ENCODE results near the gene HAUS6.
A peak's percentile ranks its signal among the peaks of the same experiment; 100 is the strongest.

Gene HAUS6

GRCh38 chr9:19133549-19134345 lies 31.0 kb upstream of the HAUS6 start:
- H3K4me3 ChIP-seq (ENCODE audit: low read depth, low read length), result no peak overlapping the region
- DNase-seq (ENCODE audit: low read depth, low spot score), result no peak
- ChIA-PET CTCF (interaction anchor here (1.1 to 1.4 kb wide), 2 partner anchors 8 to 40 kb away, joined by 3 to 5 read pairs; no protein-coding TSS in a partner anchor), POLR2A (no interaction called here)
- TF ChIP-seq CTCF (IDR thresholded peaks at IDR 0.05; ENCODE audit: insufficient read depth, low read length, missing control alignments), result no peak

GRCh38 chr9:19130436-19130835 lies 27.7 kb upstream of the HAUS6 start:
- no peak overlapping the region for H3K4me3 ChIP-seq (ENCODE audit: low read depth, low read length)
- ChIA-PET CTCF (interaction anchor here (1.2 to 1.9 kb wide), 4 partner anchors 11 to 25 kb away, joined by 3 to 5 read pairs (median 4); no protein-coding TSS in a partner anchor), POLR2A (no interaction called here)
- no peak for TF ChIP-seq CTCF (IDR thresholded peaks at IDR 0.05; ENCODE audit: insufficient read depth, low read length, missing control alignments)
- DNase-seq (ENCODE audit: low read depth, low spot score), result no peak

- peak overlapping the region; percentile 81 for H3K4me3 ChIP-seq (ENCODE audit: low read depth, low read length)
- CTCF ChIA-PET, result interaction anchor here (0.5 to 2.0 kb wide), 5 partner anchors 9 to 56 kb away, joined by 3 to 10 read pairs (median 4); no protein-coding TSS in a partner anchor
- no peak for DNase-seq (ENCODE audit: low read depth, low spot score)
- no peak for TF ChIP-seq CTCF (IDR thresholded peaks at IDR 0.05; ENCODE audit: insufficient read depth, low read length, missing control alignments)
- POLR2A ChIA-PET, result interaction anchor here (0.6 to 1.1 kb wide), 2 partner anchors 11 to 55 kb away, joined by 3 to 4 read pairs; no protein-coding TSS in a partner anchor
Measured at GRCh38 chr9:19127871-19128500, 25.3 kb upstream of the HAUS6 start.

GRCh38 chr9:19124430-19124793 lies 21.7 kb upstream of the HAUS6 start:
- no peak for DNase-seq (ENCODE audit: low read depth, low spot score)
- H3K4me3 ChIP-seq (ENCODE audit: low read depth, low read length), result no peak overlapping the region
- CTCF ChIA-PET, result interaction anchor here (1.0 to 1.2 kb wide), 2 partner anchors 74 to 334 kb away, joined by 3 read pairs; no protein-coding TSS in a partner anchor
- TF ChIP-seq CTCF (IDR thresholded peaks at IDR 0.05; ENCODE audit: insufficient read depth, low read length, missing control alignments), result no peak
- POLR2A ChIA-PET, result no interaction called here

- POLR2A ChIA-PET, result no interaction called here
- no peak for DNase-seq (ENCODE audit: low read depth, low spot score)
- CTCF ChIA-PET, result interaction anchor here (0.9 kb wide), 1 partner anchor 20 kb away, joined by 3 read pairs; the partner anchor contains the start of gene HAUS6
- no peak overlapping the region for H3K4me3 ChIP-seq (ENCODE audit: low read depth, low read length)
- TF ChIP-seq CTCF (IDR thresholded peaks at IDR 0.05; ENCODE audit: insufficient read depth, low read length, missing control alignments), result no peak
Measured at GRCh38 chr9:19122490-19123042, 19.9 kb upstream of the HAUS6 start.

- no peak overlapping the region for H3K4me3 ChIP-seq (ENCODE audit: low read depth, low read length)
- DNase-seq (ENCODE audit: low read depth, low spot score), result no peak
- no peak for TF ChIP-seq CTCF (IDR thresholded peaks at IDR 0.05; ENCODE audit: insufficient read depth, low read length, missing control alignments)
- ChIA-PET CTCF (no interaction called here), POLR2A (interaction anchor here (0.7 to 1.2 kb wide), 2 partner anchors 31 to 1785 kb away, joined by 3 read pairs; no protein-coding TSS in a partner anchor)
Measured at GRCh38 chr9:19120877-19121276, 18.2 kb upstream of the HAUS6 start.

All from AG04449 (cell line).